ENCODE results near the gene GRM8.

DNA sequence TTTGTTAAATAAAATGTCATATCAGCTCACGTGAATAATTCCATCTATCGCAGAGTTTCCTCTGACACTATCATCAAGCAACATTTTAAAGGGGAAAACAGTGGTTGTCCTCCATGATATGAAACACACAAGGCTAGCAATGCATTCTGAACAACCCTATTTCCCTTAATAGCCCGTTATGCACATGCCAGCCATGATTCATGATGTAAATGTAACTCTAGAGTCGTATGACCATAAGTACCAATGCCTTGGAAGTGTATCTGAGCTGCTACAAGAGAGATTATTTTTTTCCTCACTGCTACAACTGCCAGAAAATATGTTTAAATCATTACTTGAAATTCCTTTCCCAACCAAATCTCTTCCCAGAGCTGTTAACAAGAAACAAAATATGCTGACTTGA, 159.4 kb downstream of the GRM8 start:
- TF ChIP-seq YY1 (IDR thresholded peaks at IDR 0.05; ENCODE audit: low read depth) (no peak), CREB1 (IDR thresholded peaks at IDR 0.05; ENCODE audit: low read depth) (no peak), EP300 (IDR thresholded peaks at IDR 0.05; ENCODE audit: borderline replicate concordance) (no peak), TAF1 (IDR thresholded peaks at IDR 0.05; ENCODE audit: low read depth) (no peak), TEAD4 (IDR thresholded peaks at IDR 0.05) (no peak), CEBPB (IDR thresholded peaks at IDR 0.05) (no peak), FOXM1 (IDR thresholded peaks at IDR 0.05; ENCODE audit: borderline replicate concordance, low read depth) (no peak), RAD21 (IDR thresholded peaks at IDR 0.05; ENCODE audit: low read depth) (no peak), TCF12 (IDR thresholded peaks at IDR 0.05; ENCODE audit: low read depth) (no peak)
- TF ChIP-seq, protein P1, sequence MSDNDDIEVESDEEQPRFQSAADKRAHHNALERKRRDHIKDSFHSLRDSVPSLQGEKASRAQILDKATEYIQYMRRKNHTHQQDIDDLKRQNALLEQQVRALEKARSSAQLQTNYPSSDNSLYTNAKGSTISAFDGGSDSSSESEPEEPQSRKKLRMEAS (IDR thresholded peaks at IDR 0.05) = no peak
- TF ChIP-seq, protein P2, sequence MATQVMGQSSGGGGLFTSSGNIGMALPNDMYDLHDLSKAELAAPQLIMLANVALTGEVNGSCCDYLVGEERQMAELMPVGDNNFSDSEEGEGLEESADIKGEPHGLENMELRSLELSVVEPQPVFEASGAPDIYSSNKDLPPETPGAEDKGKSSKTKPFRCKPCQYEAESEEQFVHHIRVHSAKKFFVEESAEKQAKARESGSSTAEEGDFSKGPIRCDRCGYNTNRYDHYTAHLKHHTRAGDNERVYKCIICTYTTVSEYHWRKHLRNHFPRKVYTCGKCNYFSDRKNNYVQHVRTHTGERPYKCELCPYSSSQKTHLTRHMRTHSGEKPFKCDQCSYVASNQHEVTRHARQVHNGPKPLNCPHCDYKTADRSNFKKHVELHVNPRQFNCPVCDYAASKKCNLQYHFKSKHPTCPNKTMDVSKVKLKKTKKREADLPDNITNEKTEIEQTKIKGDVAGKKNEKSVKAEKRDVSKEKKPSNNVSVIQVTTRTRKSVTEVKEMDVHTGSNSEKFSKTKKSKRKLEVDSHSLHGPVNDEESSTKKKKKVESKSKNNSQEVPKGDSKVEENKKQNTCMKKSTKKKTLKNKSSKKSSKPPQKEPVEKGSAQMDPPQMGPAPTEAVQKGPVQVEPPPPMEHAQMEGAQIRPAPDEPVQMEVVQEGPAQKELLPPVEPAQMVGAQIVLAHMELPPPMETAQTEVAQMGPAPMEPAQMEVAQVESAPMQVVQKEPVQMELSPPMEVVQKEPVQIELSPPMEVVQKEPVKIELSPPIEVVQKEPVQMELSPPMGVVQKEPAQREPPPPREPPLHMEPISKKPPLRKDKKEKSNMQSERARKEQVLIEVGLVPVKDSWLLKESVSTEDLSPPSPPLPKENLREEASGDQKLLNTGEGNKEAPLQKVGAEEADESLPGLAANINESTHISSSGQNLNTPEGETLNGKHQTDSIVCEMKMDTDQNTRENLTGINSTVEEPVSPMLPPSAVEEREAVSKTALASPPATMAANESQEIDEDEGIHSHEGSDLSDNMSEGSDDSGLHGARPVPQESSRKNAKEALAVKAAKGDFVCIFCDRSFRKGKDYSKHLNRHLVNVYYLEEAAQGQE (IDR thresholded peaks at IDR 0.05; ENCODE audit: low read depth) = no peak

Data from Ishikawa (cell line).